ENCODE measurements around the gene PIAS4. TPM values are rescaled to one million over a fixed set of nuclear protein-coding genes. Genes with fewer than 3 reads are reported as not detected.

Gene PIAS4
- polyA plus RNA-seq, 1 donor (not counting 4 experiments of a cell fraction or from before 2014, with no cell fraction given): 7.5 TPM

DNA sequence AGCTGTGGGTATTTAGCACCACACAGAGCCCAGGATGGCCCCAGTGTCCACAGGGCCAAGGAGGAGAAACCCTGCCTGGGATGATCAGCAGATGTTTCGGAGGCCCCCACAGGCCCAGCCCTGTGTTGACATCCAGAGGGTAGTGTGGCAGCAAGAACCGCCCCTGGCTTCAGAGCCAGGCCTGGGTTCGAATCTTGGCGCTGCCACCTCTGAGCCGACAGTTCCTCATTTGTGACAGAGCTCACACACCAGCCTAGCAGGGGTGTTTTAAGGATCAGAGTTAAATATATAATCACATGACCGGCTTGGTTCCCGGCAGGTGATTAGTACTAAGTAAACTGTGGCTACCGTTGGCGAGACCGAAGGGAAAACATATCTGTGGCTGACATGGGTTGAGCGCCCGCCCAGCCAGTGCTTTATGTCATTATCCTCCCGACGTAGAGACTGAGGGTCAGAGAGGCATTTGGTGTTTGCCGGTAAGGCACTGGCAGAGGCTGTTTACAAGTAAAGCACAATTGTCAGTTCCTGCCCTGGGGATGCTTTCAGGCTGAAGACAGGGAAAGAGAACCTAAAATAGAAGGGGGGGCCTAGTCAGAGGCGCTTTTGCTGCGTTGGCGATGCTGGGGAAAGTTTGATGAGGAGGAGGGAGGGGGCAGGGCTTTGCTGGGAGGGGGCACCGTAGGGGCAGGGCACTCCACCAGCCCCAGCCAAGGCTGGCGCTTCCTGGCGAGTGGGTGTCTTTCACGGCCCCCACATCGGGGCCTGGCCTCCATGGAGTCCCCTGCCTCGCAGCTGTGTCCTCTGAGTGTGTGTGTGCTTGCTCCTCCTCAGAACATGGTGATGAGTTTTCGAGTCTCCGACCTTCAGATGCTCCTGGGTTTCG is 4.8 kb downstream of the PIAS4 start:
- TF ChIP-seq, protein P1, sequence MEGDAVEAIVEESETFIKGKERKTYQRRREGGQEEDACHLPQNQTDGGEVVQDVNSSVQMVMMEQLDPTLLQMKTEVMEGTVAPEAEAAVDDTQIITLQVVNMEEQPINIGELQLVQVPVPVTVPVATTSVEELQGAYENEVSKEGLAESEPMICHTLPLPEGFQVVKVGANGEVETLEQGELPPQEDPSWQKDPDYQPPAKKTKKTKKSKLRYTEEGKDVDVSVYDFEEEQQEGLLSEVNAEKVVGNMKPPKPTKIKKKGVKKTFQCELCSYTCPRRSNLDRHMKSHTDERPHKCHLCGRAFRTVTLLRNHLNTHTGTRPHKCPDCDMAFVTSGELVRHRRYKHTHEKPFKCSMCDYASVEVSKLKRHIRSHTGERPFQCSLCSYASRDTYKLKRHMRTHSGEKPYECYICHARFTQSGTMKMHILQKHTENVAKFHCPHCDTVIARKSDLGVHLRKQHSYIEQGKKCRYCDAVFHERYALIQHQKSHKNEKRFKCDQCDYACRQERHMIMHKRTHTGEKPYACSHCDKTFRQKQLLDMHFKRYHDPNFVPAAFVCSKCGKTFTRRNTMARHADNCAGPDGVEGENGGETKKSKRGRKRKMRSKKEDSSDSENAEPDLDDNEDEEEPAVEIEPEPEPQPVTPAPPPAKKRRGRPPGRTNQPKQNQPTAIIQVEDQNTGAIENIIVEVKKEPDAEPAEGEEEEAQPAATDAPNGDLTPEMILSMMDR (optimal IDR thresholded peaks at IDR 0.05 in 1 of 3, IDR thresholded peaks at IDR 0.05 in 1 of 3, conservative IDR thresholded peaks at IDR 0.05 in 1 of 3; ENCODE audit: extremely low read depth in 1 of 3, insufficient read depth in 2 of 3, low read length in 3 of 3): no peak
- no peak for TF ChIP-seq EZH2 (IDR thresholded peaks at IDR 0.05; ENCODE audit: low read length)
- Histone ChIP-seq H3K9me1 (ENCODE audit: control insufficient read depth, extremely low read depth, insufficient read depth, low read length) (no peaks in the 10 kb centered on the region), H4K20me1 (ENCODE audit: control insufficient read depth, extremely low read depth, insufficient read depth, low read length) (peaks cover 3% of the 10 kb centered on the region), H3K4me2 (ENCODE audit: control insufficient read depth, extremely low read depth, insufficient read depth, low read depth, low read length) (no peak overlapping the region), H3K9me3 (ENCODE audit: control insufficient read depth, low read depth, low read length) (no peaks in the 10 kb centered on the region), H3K4me1 (ENCODE audit: control insufficient read depth, extremely low read depth, insufficient read depth, low read length) (peaks cover 9% of the 10 kb centered on the region), H3K27ac (ENCODE audit: control insufficient read depth, insufficient read depth, low read length) (no peak overlapping the region), H2AFZ (ENCODE audit: control insufficient read depth, low read length) (no peak overlapping the region), H3K36me3 (ENCODE audit: control insufficient read depth in 2 of 2, extremely low read depth in 1 of 2, insufficient read depth in 2 of 2, low read length in 2 of 2) (peaks cover 21 to 29% of the 10 kb centered on the region in 2 experiments), H3K79me2 (ENCODE audit: control insufficient read depth, insufficient read depth, low read length) (peaks cover 56% of the 10 kb centered on the region), H3K27me3 (ENCODE audit: control insufficient read depth, extremely low read depth, insufficient read depth, low read length) (no peaks in the 10 kb centered on the region), H3K4me3 (ENCODE audit: control insufficient read depth in 2 of 3, extremely low read depth in 1 of 3, insufficient read depth in 2 of 3, low read depth in 1 of 3, low read length in 3 of 3) (no peak overlapping the region), H3K9ac (ENCODE audit: control insufficient read depth, extremely low read depth, insufficient read depth, low read length) (no peak overlapping the region)
- DNase-seq (ENCODE audit: low read depth, low spot score) (no peak), FAIRE-seq (no peak)
- dilution Hi-C loops (cut with MboI; ENCODE audit: extremely low pct_ligation_motif_present, low sequenced_read_pairs): no loop called here

DNA sequence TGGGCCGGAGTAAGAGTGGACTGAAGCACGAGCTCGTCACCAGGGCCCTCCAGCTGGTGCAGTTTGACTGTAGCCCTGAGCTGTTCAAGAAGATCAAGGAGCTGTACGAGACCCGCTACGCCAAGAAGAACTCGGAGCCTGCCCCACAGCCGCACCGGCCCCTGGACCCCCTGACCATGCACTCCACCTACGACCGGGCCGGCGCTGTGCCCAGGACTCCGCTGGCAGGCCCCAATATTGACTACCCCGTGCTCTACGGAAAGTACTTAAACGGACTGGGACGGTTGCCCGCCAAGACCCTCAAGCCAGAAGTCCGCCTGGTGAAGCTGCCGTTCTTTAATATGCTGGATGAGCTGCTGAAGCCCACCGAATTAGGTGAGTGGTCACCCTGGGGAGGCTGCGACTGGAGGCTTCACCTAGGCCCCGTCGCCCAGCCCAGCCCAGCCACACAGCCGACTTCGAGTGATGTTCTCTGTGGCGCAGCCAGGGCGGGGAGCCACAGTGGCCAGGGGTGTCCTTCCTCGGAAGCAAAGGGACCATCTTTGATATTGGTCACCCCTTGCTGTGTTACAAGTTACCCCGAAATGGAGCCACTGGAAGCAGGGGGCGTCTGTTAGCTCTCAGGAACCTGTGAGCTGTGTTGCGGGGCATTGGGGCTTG is 5.6 kb downstream of the PIAS4 start:
- no peak for FAIRE-seq
- Histone ChIP-seq H3K4me2 (ENCODE audit: control insufficient read depth, extremely low read depth, insufficient read depth, low read depth, low read length) (no peak overlapping the region), H4K20me1 (ENCODE audit: control insufficient read depth, extremely low read depth, insufficient read depth, low read length) (peaks cover 3% of the 10 kb centered on the region), H3K9ac (ENCODE audit: control insufficient read depth, extremely low read depth, insufficient read depth, low read length) (no peak overlapping the region), H3K9me3 (ENCODE audit: control insufficient read depth, low read depth, low read length) (no peaks in the 10 kb centered on the region), H3K36me3 (ENCODE audit: control insufficient read depth in 2 of 2, extremely low read depth in 1 of 2, insufficient read depth in 2 of 2, low read length in 2 of 2) (peaks cover 21 to 29% of the 10 kb centered on the region in 2 experiments), H3K4me3 (ENCODE audit: control insufficient read depth in 2 of 3, extremely low read depth in 1 of 3, insufficient read depth in 2 of 3, low read depth in 1 of 3, low read length in 3 of 3) (no peak overlapping the region), H3K9me1 (ENCODE audit: control insufficient read depth, extremely low read depth, insufficient read depth, low read length) (no peaks in the 10 kb centered on the region), H2AFZ (ENCODE audit: control insufficient read depth, low read length) (no peak overlapping the region), H3K4me1 (ENCODE audit: control insufficient read depth, extremely low read depth, insufficient read depth, low read length) (peaks cover 9% of the 10 kb centered on the region), H3K27ac (ENCODE audit: control insufficient read depth, insufficient read depth, low read length) (no peak overlapping the region), H3K79me2 (ENCODE audit: control insufficient read depth, insufficient read depth, low read length) (peaks cover 54% of the 10 kb centered on the region), H3K27me3 (ENCODE audit: control insufficient read depth, extremely low read depth, insufficient read depth, low read length) (no peaks in the 10 kb centered on the region)
- dilution Hi-C loops (cut with MboI; ENCODE audit: extremely low pct_ligation_motif_present, low sequenced_read_pairs): no loop called here
- TF ChIP-seq, protein P1 (optimal IDR thresholded peaks at IDR 0.05 in 1 of 3, IDR thresholded peaks at IDR 0.05 in 1 of 3, conservative IDR thresholded peaks at IDR 0.05 in 1 of 3; ENCODE audit: extremely low read depth in 1 of 3, insufficient read depth in 2 of 3, low read length in 3 of 3): no peak
- no peak for TF ChIP-seq EZH2 (IDR thresholded peaks at IDR 0.05; ENCODE audit: low read length)
- no peak for DNase-seq (ENCODE audit: low read depth, low spot score)
